Activated CD4-positive, alpha-beta T cell treated with anti-CD3 and anti-CD28 coated beads for 36 hours (primary cell): ENCODE results near the gene PROSER2. TPM values are rescaled to one million over a fixed set of nuclear protein-coding genes. Genes with fewer than 3 reads are reported as not detected.

ENCODE experiments used
- ATAC-seq: fragments of 200-7000 bp; cut with Tn5 transposase; one replicate; pipeline ENCODE4 v1.10.0; 2021; ENCODE audit warnings: mild to moderate bottlenecking, moderate library complexity
- CTCF ChIA-PET: fragments of 350-600 bp; sonication (Branson Sonifier 250); formaldehyde crosslinking; loops from one replicate; lab custom pipeline; 2021; ENCODE audit warnings: antibody characterized with exemption; lab: Charles Lee
- POLR2A ChIA-PET: fragments of 350-600 bp; sonication (Branson Sonifier 250); formaldehyde crosslinking; loops from one replicate; lab custom pipeline; 2021; ENCODE audit warnings: antibody characterized with exemption, inconsistent platforms; lab: Charles Lee
- DNase-seq: peaks from one replicate; pipeline ENCODE4 v3.0.0-alpha.2; 2020
- H3K27ac Mint-ChIP-seq: one replicate; pipeline ENCODE4 v1.8.0; 2021; ENCODE audit warnings: mixed read lengths
- H3K27me3 Mint-ChIP-seq: one replicate; pipeline ENCODE4 v1.8.0; 2021; ENCODE audit warnings: mixed read lengths
- H3K36me3 Mint-ChIP-seq: one replicate; pipeline ENCODE4 v1.8.0; 2021; ENCODE audit warnings: low read depth, mixed read lengths
- H3K4me1 Mint-ChIP-seq: one replicate; pipeline ENCODE4 v1.8.0; 2021; ENCODE audit warnings: mixed read lengths
- H3K4me3 Mint-ChIP-seq: one replicate; pipeline ENCODE4 v1.8.0; 2021; ENCODE audit warnings: mild to moderate bottlenecking, moderate library complexity, mixed read lengths
- H3K9me3 Mint-ChIP-seq: one replicate; pipeline ENCODE4 v1.8.0; 2021; ENCODE audit warnings: low read depth, mixed read lengths
- intact Hi-C, 2 experiments: fragments of 100-400 bp; cut with DNase I in 1 of 2; cut with micrococcal nuclease in 1 of 2; formaldehyde crosslinking; loops; one replicate each; pipeline versions ENCODE4 v1.14.2 to v1.15.1; 2022 to 2024; cut with DNase I, micrococcal nuclease
- total RNA-seq, 2 experiments: library from RNA; stranded (reverse); gene quantifications; one replicate each; pipeline ENCODE4 v1.2.3, GENCODE V29; 2021

PROSER2 gene
- total RNA-seq, 2 experiments from 2014 or later = 0.78 to 0.88 TPM

- intact Hi-C loops = no loop called here
- Mint-ChIP-seq H3K4me3 (no peak overlapping the region), H3K9me3 (no peaks in the 10 kb centered on the region), H3K36me3 (no peaks in the 10 kb centered on the region), H3K27me3 (peaks cover 4% of the 10 kb centered on the region), H3K4me1 (no peaks in the 10 kb centered on the region), H3K27ac (no peak overlapping the region)
- ATAC-seq (no peak), DNase-seq (no peak)
- ChIA-PET CTCF (interaction anchor here (0.7 to 1.0 kb wide), 3 partner anchors 9 to 63 kb away, joined by 3 read pairs; no protein-coding TSS in a partner anchor), POLR2A (no interaction called here)
Observed at GRCh38 chr10:11854301-11854700, 31.1 kb downstream of the PROSER2 start.

GRCh38 chr10:11856089-11856488, 32.9 kb downstream of the PROSER2 start:
- Mint-ChIP-seq H3K27ac (no peak overlapping the region), H3K4me3 (no peak overlapping the region), H3K27me3 (peaks cover 2% of the 10 kb centered on the region), H3K9me3 (no peaks in the 10 kb centered on the region), H3K36me3 (no peaks in the 10 kb centered on the region), H3K4me1 (no peaks in the 10 kb centered on the region)
- ChIA-PET POLR2A (no interaction called here), CTCF (interaction anchor here (1.3 kb wide), 1 partner anchor 358 kb away, joined by 3 read pairs; no protein-coding TSS in a partner anchor)
- intact Hi-C loops = no loop called here
- DNase-seq (no peak), ATAC-seq (no peak)

- POLR2A ChIA-PET = no interaction called here
- no peak for ATAC-seq
- CTCF ChIA-PET = interaction anchor here (0.8 to 1.3 kb wide), 2 partner anchors 39 to 358 kb away, joined by 3 to 4 read pairs; no protein-coding TSS in a partner anchor
- no peak for DNase-seq
- Mint-ChIP-seq H3K27ac (no peak overlapping the region), H3K36me3 (no peaks in the 10 kb centered on the region), H3K27me3 (peaks cover 2% of the 10 kb centered on the region), H3K4me1 (no peaks in the 10 kb centered on the region), H3K4me3 (no peak overlapping the region), H3K9me3 (no peaks in the 10 kb centered on the region)
- intact Hi-C loops = no loop called here
Observed at GRCh38 chr10:11856678-11857077, 33.5 kb downstream of the PROSER2 start.

- H3K36me3 Mint-ChIP-seq = no peaks in the 10 kb centered on the region
- H3K27ac Mint-ChIP-seq = no peak overlapping the region
- H3K4me1 Mint-ChIP-seq = peaks cover under 1% of the 10 kb centered on the region
- intact Hi-C loops = no loop called here
- H3K9me3 Mint-ChIP-seq = no peaks in the 10 kb centered on the region
- ATAC-seq (no peak), DNase-seq (no peak)
- H3K4me3 Mint-ChIP-seq = no peak overlapping the region
- POLR2A ChIA-PET = no interaction called here
- CTCF ChIA-PET = interaction anchor here (0.6 kb wide), 1 partner anchor 252 kb away, joined by 4 read pairs; no protein-coding TSS in a partner anchor
- peaks cover 2% of the 10 kb centered on the region for H3K27me3 Mint-ChIP-seq
Observed at GRCh38 chr10:11858093-11858492, 34.9 kb downstream of the PROSER2 start.

- intact Hi-C loops = no loop called here
Observed at GRCh38 chr10:11861341-11861740, 38.2 kb downstream of the PROSER2 start.

GRCh38 chr10:11861811-11862428, 38.8 kb downstream of the PROSER2 start:
- ATAC-seq (no peak), DNase-seq (no peak)
- H3K4me1 Mint-ChIP-seq = peaks cover 14% of the 10 kb centered on the region
- POLR2A ChIA-PET = no interaction called here
- H3K36me3 Mint-ChIP-seq = no peaks in the 10 kb centered on the region
- H3K9me3 Mint-ChIP-seq = no peaks in the 10 kb centered on the region
- no peak overlapping the region for H3K4me3 Mint-ChIP-seq
- CTCF ChIA-PET = no interaction called here
- intact Hi-C loops = no loop called here
- no peak overlapping the region for H3K27ac Mint-ChIP-seq
- peaks cover 7% of the 10 kb centered on the region for H3K27me3 Mint-ChIP-seq

More at GRCh38 chr10:11861341-11861740, 38.2 kb downstream of the PROSER2 start:
- H3K27ac Mint-ChIP-seq = no peak overlapping the region
- DNase-seq = no peak
- no peak for ATAC-seq
- no peaks in the 10 kb centered on the region for H3K9me3 Mint-ChIP-seq
- ChIA-PET CTCF (no interaction called here), POLR2A (no interaction called here)
- no peak overlapping the region for H3K4me3 Mint-ChIP-seq
- peaks cover 8% of the 10 kb centered on the region for H3K27me3 Mint-ChIP-seq
- no peaks in the 10 kb centered on the region for H3K36me3 Mint-ChIP-seq
- peaks cover 14% of the 10 kb centered on the region for H3K4me1 Mint-ChIP-seq

GRCh38 chr10:11863353-11864109, 40.4 kb downstream of the PROSER2 start:
- ATAC-seq (peak; percentile 96), DNase-seq (peak; percentile 56)
- Mint-ChIP-seq H3K9me3 (no peaks in the 10 kb centered on the region), H3K27ac (no peak overlapping the region), H3K27me3 (peaks cover 6% of the 10 kb centered on the region), H3K36me3 (no peaks in the 10 kb centered on the region), H3K4me3 (no peak overlapping the region), H3K4me1 (peaks cover 14% of the 10 kb centered on the region)
- CTCF ChIA-PET = interaction anchor here (0.6 to 1.5 kb wide), 2 partner anchors 9 to 192 kb away, joined by 3 read pairs; no protein-coding TSS in a partner anchor
- POLR2A ChIA-PET = no interaction called here
- intact Hi-C loops = no loop called here

GRCh38 chr10:11864727-11865126, 41.6 kb downstream of the PROSER2 start:
- peaks cover 6% of the 10 kb centered on the region for H3K27me3 Mint-ChIP-seq
- DNase-seq (no peak), ATAC-seq (no peak)
- ChIA-PET CTCF (no interaction called here), POLR2A (no interaction called here)
- H3K4me1 Mint-ChIP-seq = peaks cover 14% of the 10 kb centered on the region
- no peak overlapping the region for H3K27ac Mint-ChIP-seq
- H3K4me3 Mint-ChIP-seq = no peak overlapping the region
- no peaks in the 10 kb centered on the region for H3K9me3 Mint-ChIP-seq
- H3K36me3 Mint-ChIP-seq = no peaks in the 10 kb centered on the region
- intact Hi-C loops = no loop called here

GRCh38 chr10:11865561-11865960, 42.4 kb downstream of the PROSER2 start:
- intact Hi-C loops = no loop called here
- DNase-seq (no peak), ATAC-seq (no peak)
- Mint-ChIP-seq H3K4me1 (peaks cover 14% of the 10 kb centered on the region), H3K36me3 (no peaks in the 10 kb centered on the region), H3K27me3 (peaks cover 6% of the 10 kb centered on the region), H3K27ac (no peak overlapping the region), H3K9me3 (no peaks in the 10 kb centered on the region), H3K4me3 (no peak overlapping the region)
- POLR2A ChIA-PET = no interaction called here
- CTCF ChIA-PET = no interaction called here

- ATAC-seq (no peak), DNase-seq (no peak)
- H3K4me1 Mint-ChIP-seq = peaks cover 16% of the 10 kb centered on the region
- ChIA-PET POLR2A (no interaction called here), CTCF (no interaction called here)
- H3K4me3 Mint-ChIP-seq = no peak overlapping the region
- H3K9me3 Mint-ChIP-seq = no peaks in the 10 kb centered on the region
- H3K27me3 Mint-ChIP-seq = peaks cover 7% of the 10 kb centered on the region
- no peaks in the 10 kb centered on the region for H3K36me3 Mint-ChIP-seq
- intact Hi-C loops = no loop called here
- no peak overlapping the region for H3K27ac Mint-ChIP-seq
Observed at GRCh38 chr10:11866199-11866925, 43.2 kb downstream of the PROSER2 start.

GRCh38 chr10:11869219-11869618, 46.1 kb downstream of the PROSER2 start:
- intact Hi-C loops = no loop called here
- ATAC-seq = no peak
- H3K27me3 Mint-ChIP-seq = peaks cover 12% of the 10 kb centered on the region
- H3K4me1 Mint-ChIP-seq = peaks cover 8% of the 10 kb centered on the region
- H3K27ac Mint-ChIP-seq = no peak overlapping the region
- ChIA-PET CTCF (no interaction called here), POLR2A (no interaction called here)
- H3K4me3 Mint-ChIP-seq = no peak overlapping the region
- no peak for DNase-seq
- no peaks in the 10 kb centered on the region for H3K36me3 Mint-ChIP-seq
- H3K9me3 Mint-ChIP-seq = no peaks in the 10 kb centered on the region
